ENCODE measurements around the gene PSMD14. TPM values are rescaled to one million over a fixed set of nuclear protein-coding genes. Genes with fewer than 3 reads are reported as not detected.

The PSMD14 gene
- total and polyA plus RNA-seq, 8 donors: 5.4 to 19.7 (median 15.0) TPM

GRCh38 chr2:161362568-161363166, 54.4 kb downstream of the PSMD14 start:
- intact Hi-C loops (cut with DNase I): no loop called here
- Histone ChIP-seq H3K9me3 (no peaks in the 10 kb centered on the region), H3K27me3 (no peaks in the 10 kb centered on the region), H3K36me3 (no peaks in the 10 kb centered on the region), H3K27ac (no peak overlapping the region), H3K4me1 (no peaks in the 10 kb centered on the region), H3K4me3 (no peak overlapping the region)
- 95 to 96% methylated on average over 2 of the region's 2 CpGs for whole genome bisulfite sequencing, 2 donors
- FAIRE-seq: no peak
- no peak for DNase-seq
- TF ChIP-seq CTCF (IDR thresholded peaks at IDR 0.05): no peak
- no peak for ATAC-seq

- H3K4me3 ChIP-seq: no peak overlapping the region
- FAIRE-seq (no peak), ATAC-seq (no peak)
Observed at GRCh38 chr2:161367675-161368074, 59.5 kb downstream of the PSMD14 start.

GRCh38 chr2:161369311-161369710, 61.1 kb downstream of the PSMD14 start:
- DNase-seq (no peak), FAIRE-seq (no peak), ATAC-seq (no peak)
- Histone ChIP-seq H3K9me3 (no peaks in the 10 kb centered on the region), H3K27me3 (no peaks in the 10 kb centered on the region), H3K27ac (no peak overlapping the region), H3K4me1 (no peaks in the 10 kb centered on the region), H3K36me3 (no peaks in the 10 kb centered on the region), H3K4me3 (no peak overlapping the region)
- TF ChIP-seq CTCF (IDR thresholded peaks at IDR 0.05): no peak
- intact Hi-C loops (cut with DNase I): no loop called here
- WGBS, 2 donors: 92 to 95% methylated on average over 2 of the region's 2 CpGs

More at GRCh38 chr2:161367675-161368074, 59.5 kb downstream of the PSMD14 start:
- Histone ChIP-seq H3K9me3 (no peaks in the 10 kb centered on the region), H3K36me3 (no peaks in the 10 kb centered on the region), H3K27ac (no peak overlapping the region), H3K27me3 (no peaks in the 10 kb centered on the region), H3K4me1 (no peaks in the 10 kb centered on the region)
- WGBS, 2 donors: 67 to 71% methylated on average over 3 of the region's 3 CpGs
- no peak for DNase-seq
- intact Hi-C loops (cut with DNase I): no loop called here
- TF ChIP-seq CTCF (IDR thresholded peaks at IDR 0.05): no peak

- Histone ChIP-seq H3K27ac (no peak overlapping the region), H3K36me3 (no peaks in the 10 kb centered on the region), H3K9me3 (no peaks in the 10 kb centered on the region), H3K27me3 (no peaks in the 10 kb centered on the region), H3K4me1 (no peaks in the 10 kb centered on the region), H3K4me3 (no peak overlapping the region)
- TF ChIP-seq CTCF (IDR thresholded peaks at IDR 0.05): no peak
- WGBS, 2 donors: 67 to 70% methylated on average over 3 of the region's 3 CpGs
- FAIRE-seq (no peak), ATAC-seq (no peak), DNase-seq (no peak)
- intact Hi-C loops (cut with DNase I): no loop called here
Observed at GRCh38 chr2:161370981-161371380, 62.8 kb downstream of the PSMD14 start.

- no peak for DNase-seq
- intact Hi-C loops (cut with DNase I): no loop called here
- Histone ChIP-seq H3K4me3 (no peak overlapping the region), H3K4me1 (no peaks in the 10 kb centered on the region), H3K9me3 (no peaks in the 10 kb centered on the region), H3K27ac (no peak overlapping the region), H3K27me3 (no peaks in the 10 kb centered on the region), H3K36me3 (no peaks in the 10 kb centered on the region)
- no peak for ATAC-seq
- TF ChIP-seq CTCF (IDR thresholded peaks at IDR 0.05): no peak
- 35 to 36% methylated on average over 1 of the region's 1 CpG for WGBS, 2 donors
- FAIRE-seq: no peak
Observed at GRCh38 chr2:161371869-161372268, 63.6 kb downstream of the PSMD14 start.
